NCI-H2227 treated with DMSO at 0.1 percent for 48 hours (cell line): ENCODE results near the gene HLF.

Source experiments
- DNase-seq: peaks from one replicate; lab custom pipeline; 2025; lab: John Stamatoyannopoulos, UW

HLF gene

GRCh38 chr17:55363033-55363432, 98.3 kb downstream of the HLF start:
- DNase-seq = no peak

GRCh38 chr17:55366020-55366481, 101.3 kb downstream of the HLF start:
- DNase-seq = no peak

- DNase-seq = no peak
Measured at GRCh38 chr17:55368706-55369105, 103.9 kb downstream of the HLF start.
